ENCODE data around the gene KLHL29. TPM values are rescaled to one million over a fixed set of nuclear protein-coding genes. Genes with fewer than 3 reads are reported as not detected.

KLHL29 gene
- total RNA-seq, 1 experiment from 2014 or later: 2.6 TPM

- intact Hi-C loops (cut with micrococcal nuclease): no loop called here
- POLR2A ChIA-PET (ENCODE audit: unreplicated experiment): no interaction called here
- H3K36me3 ChIP-seq (ENCODE audit: low read depth, low read length): no peaks in the 10 kb centered on the region
- H3K79me2 ChIP-seq (ENCODE audit: low read length): no peaks in the 10 kb centered on the region
- H3K9me2 ChIP-seq (replicated peaks; ENCODE audit: low read length): no peaks in the 10 kb centered on the region
- no peak overlapping the region for H3K9ac ChIP-seq (ENCODE audit: low read length)
- no peak overlapping the region for H3K4me2 ChIP-seq (ENCODE audit: low read length)
- no peaks in the 10 kb centered on the region for H4K20me1 ChIP-seq (ENCODE audit: low read length)
- H3K27me3 ChIP-seq (ENCODE audit: low read length): no peaks in the 10 kb centered on the region
- H3K4me1 ChIP-seq (ENCODE audit: insufficient read depth, low read length): no peaks in the 10 kb centered on the region
- TF ChIP-seq EZH2phosphoT487 (IDR thresholded peaks at IDR 0.05; ENCODE audit: borderline replicate concordance, low read length): no peak
- no peak for TF ChIP-seq CTCF (conservative IDR thresholded peaks at IDR 0.05; ENCODE audit: low read depth, low read length)
- no peak for TF ChIP-seq EZH2 (IDR thresholded peaks at IDR 0.05; ENCODE audit: low read length, unreplicated experiment)
- H3K9me3 ChIP-seq (ENCODE audit: low read length): no peaks in the 10 kb centered on the region
- no TSS peak for BruUV-seq (replicated peaks)
- H3K4me3 ChIP-seq (ENCODE audit: low read length): no peak overlapping the region
- ATAC-seq (no peak), DNase-seq (no peak)
- no peak overlapping the region for H2AFZ ChIP-seq (ENCODE audit: low read length)
- CTCF ChIA-PET: interaction anchor here (0.5 kb wide), 1 partner anchor 62 kb away, joined by 3 read pairs; no protein-coding TSS in a partner anchor
- H3F3A ChIP-seq (ENCODE audit: low read length, unreplicated experiment): no peaks in the 10 kb centered on the region
- no peak overlapping the region for H3K27ac ChIP-seq (ENCODE audit: low read length)
Measured at GRCh38 chr2:23684395-23685176, 299.6 kb downstream of the KLHL29 start.

GRCh38 chr2:23685181-23685580 is 300.2 kb downstream of the KLHL29 start:
- TF ChIP-seq EZH2 (IDR thresholded peaks at IDR 0.05; ENCODE audit: low read length, unreplicated experiment) (no peak), EZH2phosphoT487 (IDR thresholded peaks at IDR 0.05; ENCODE audit: borderline replicate concordance, low read length) (no peak), CTCF (conservative IDR thresholded peaks at IDR 0.05; ENCODE audit: low read depth, low read length) (no peak)
- intact Hi-C loops (cut with micrococcal nuclease): no loop called here
- ChIA-PET POLR2A (ENCODE audit: unreplicated experiment) (no interaction called here), CTCF (interaction anchor here (0.5 kb wide), 1 partner anchor 62 kb away, joined by 3 read pairs; no protein-coding TSS in a partner anchor)
- Histone ChIP-seq H3K27me3 (ENCODE audit: low read length) (no peaks in the 10 kb centered on the region), H3K27ac (ENCODE audit: low read length) (no peak overlapping the region), H4K20me1 (ENCODE audit: low read length) (no peaks in the 10 kb centered on the region), H3F3A (ENCODE audit: low read length, unreplicated experiment) (no peaks in the 10 kb centered on the region), H3K9me3 (ENCODE audit: low read length) (no peaks in the 10 kb centered on the region), H3K9me2 (replicated peaks; ENCODE audit: low read length) (no peaks in the 10 kb centered on the region), H3K9ac (ENCODE audit: low read length) (no peak overlapping the region), H3K4me2 (ENCODE audit: low read length) (no peak overlapping the region), H3K4me3 (ENCODE audit: low read length) (no peak overlapping the region), H3K79me2 (ENCODE audit: low read length) (no peaks in the 10 kb centered on the region), H3K4me1 (ENCODE audit: insufficient read depth, low read length) (no peaks in the 10 kb centered on the region), H3K36me3 (ENCODE audit: low read depth, low read length) (no peaks in the 10 kb centered on the region), H2AFZ (ENCODE audit: low read length) (no peak overlapping the region)
- ATAC-seq: no peak
- no peak for DNase-seq
- BruUV-seq (replicated peaks): no TSS peak

GRCh38 chr2:23685706-23686105 is 300.7 kb downstream of the KLHL29 start:
- ChIA-PET POLR2A (ENCODE audit: unreplicated experiment) (no interaction called here), CTCF (no interaction called here)
- BruUV-seq (replicated peaks): no TSS peak
- TF ChIP-seq EZH2phosphoT487 (IDR thresholded peaks at IDR 0.05; ENCODE audit: borderline replicate concordance, low read length) (no peak), CTCF (conservative IDR thresholded peaks at IDR 0.05; ENCODE audit: low read depth, low read length) (no peak), EZH2 (IDR thresholded peaks at IDR 0.05; ENCODE audit: low read length, unreplicated experiment) (no peak)
- Histone ChIP-seq H3K4me1 (ENCODE audit: insufficient read depth, low read length) (no peaks in the 10 kb centered on the region), H2AFZ (ENCODE audit: low read length) (no peak overlapping the region), H3K4me3 (ENCODE audit: low read length) (no peak overlapping the region), H4K20me1 (ENCODE audit: low read length) (no peaks in the 10 kb centered on the region), H3K9me2 (replicated peaks; ENCODE audit: low read length) (no peaks in the 10 kb centered on the region), H3F3A (ENCODE audit: low read length, unreplicated experiment) (no peaks in the 10 kb centered on the region), H3K4me2 (ENCODE audit: low read length) (no peak overlapping the region), H3K36me3 (ENCODE audit: low read depth, low read length) (no peaks in the 10 kb centered on the region), H3K9me3 (ENCODE audit: low read length) (no peaks in the 10 kb centered on the region), H3K27me3 (ENCODE audit: low read length) (no peaks in the 10 kb centered on the region), H3K9ac (ENCODE audit: low read length) (no peak overlapping the region), H3K27ac (ENCODE audit: low read length) (no peak overlapping the region), H3K79me2 (ENCODE audit: low read length) (no peaks in the 10 kb centered on the region)
- DNase-seq (no peak), ATAC-seq (no peak)
- intact Hi-C loops (cut with micrococcal nuclease): no loop called here
